CD4-positive, alpha-beta T cell (primary cell): Measurements from ENCODE around the gene MCTP2. TPM values are rescaled to one million over a fixed set of nuclear protein-coding genes. Genes with fewer than 3 reads are reported as not detected.

ENCODE experiments used
- ATAC-seq: fragments of 200-7000 bp; cut with Tn5 transposase; one replicate; pipeline ENCODE4 v1.10.0; 2022; ENCODE audit warnings: mild to moderate bottlenecking; ENCODE audit not compliant: poor library complexity
- CTCF ChIA-PET: fragments of 350-600 bp; sonication (Branson Sonifier 250); formaldehyde crosslinking; loops from one replicate; lab custom pipeline; 2021; ENCODE audit warnings: antibody characterized with exemption, inconsistent platforms; lab: Charles Lee
- POLR2A ChIA-PET: fragments of 350-600 bp; sonication (Branson Sonifier 250); formaldehyde crosslinking; loops from one replicate; lab custom pipeline; 2021; ENCODE audit warnings: antibody characterized with exemption, inconsistent platforms; lab: Charles Lee
- DNase-seq, 14 experiments: peaks; one replicate each; pipeline ENCODE4 v3.0.0-alpha.2; 2013 to 2020; ENCODE audit warnings: mixed read lengths in 2 of 14
- H3K27ac ChIP-seq, 2 donors: one replicate each; pipeline versions ENCODE4 v1.5.1 to v1.7.0; 2013; ENCODE audit warnings: low read length in 2 of 2, low read depth in 1 of 2, mild to moderate bottlenecking in 1 of 2
- H3K27me3 ChIP-seq, 2 experiments: 1 replicate in 1 of 2; 2 replicates in 1 of 2; pipeline versions ENCODE4 v1.6.1 to v1.7.0; 2013; ENCODE audit warnings: low read length in 2 of 2, control low read depth in 1 of 2, mild to moderate bottlenecking in 1 of 2, moderate library complexity in 1 of 2; ENCODE audit not compliant: insufficient read depth in 2 of 2, control insufficient read depth in 1 of 2
- H3K36me3 ChIP-seq: one replicate; pipeline ENCODE4 v1.6.1; 2013; ENCODE audit warnings: low read length, control low read depth; ENCODE audit not compliant: insufficient read depth
- H3K4me1 ChIP-seq: one replicate; pipeline ENCODE4 v1.6.1; 2013; ENCODE audit warnings: low read length, control low read depth; ENCODE audit not compliant: insufficient read depth
- H3K4me3 ChIP-seq: one replicate; pipeline ENCODE4 v1.5.1; 2013; ENCODE audit warnings: mild to moderate bottlenecking, low read length, moderate library complexity
- H3K9me3 ChIP-seq, 2 experiments: 1 replicate in 1 of 2; 2 replicates in 1 of 2; pipeline versions ENCODE4 v1.6.1 to v1.7.0; 2013; ENCODE audit warnings: low read length in 2 of 2, mild to moderate bottlenecking in 2 of 2, control low read depth in 1 of 2, moderate library complexity in 1 of 2; ENCODE audit not compliant: control insufficient read depth in 1 of 2, insufficient read depth in 1 of 2
- H3K27ac Mint-ChIP-seq: one replicate; pipeline ENCODE4 v1.8.0; 2020; ENCODE audit warnings: mixed read lengths
- H3K27me3 Mint-ChIP-seq: one replicate; pipeline ENCODE4 v1.8.0; 2021; ENCODE audit warnings: mixed read lengths
- H3K36me3 Mint-ChIP-seq: one replicate; pipeline ENCODE4 v1.8.0; 2021; ENCODE audit warnings: low read depth, mixed read lengths
- H3K4me1 Mint-ChIP-seq: one replicate; pipeline ENCODE4 v1.8.0; 2021; ENCODE audit warnings: low read depth, mixed read lengths
- H3K4me3 Mint-ChIP-seq: one replicate; pipeline ENCODE4 v1.8.0; 2020; ENCODE audit warnings: mild to moderate bottlenecking, mixed read lengths
- H3K9me3 Mint-ChIP-seq: one replicate; pipeline ENCODE4 v1.8.0; 2020; ENCODE audit warnings: mixed read lengths
- CTCF ChIP-seq: fragments of 200-600 bp; IDR thresholded peaks from one replicate; pipeline ENCODE4 v1.8.0; 2022; ENCODE audit warnings: antibody characterized with exemption, mild to moderate bottlenecking
- intact Hi-C, 2 experiments: fragments of 100-400 bp; cut with DNase I in 1 of 2; cut with micrococcal nuclease in 1 of 2; formaldehyde crosslinking; loops; one replicate each; pipeline versions ENCODE4 v1.15.1 to v1.9.0; 2023 to 2025; cut with DNase I, micrococcal nuclease
- total RNA-seq, 174 experiments: library from RNA in 2 of 174; stranded (reverse) in 2 of 174; gene quantifications; one replicate each; pipeline ENCODE4 v1.2.3 and lab custom pipeline; 2021 to 2026

Gene MCTP2
- total RNA-seq, 2 experiments from 2014 or later, result 8.0 to 10.8 TPM

- H3K9me3 Mint-ChIP-seq, result no peaks in the 10 kb centered on the region
Observed at GRCh38 chr15:94451466-94451865, 220.1 kb downstream of the MCTP2 start.

GRCh38 chr15:94453227-94453988, 222.0 kb downstream of the MCTP2 start:
- H3K9me3 ChIP-seq, result no peaks in the 10 kb centered on the region
- no peaks in the 10 kb centered on the region for H3K27me3 Mint-ChIP-seq
- H3K4me3 ChIP-seq, result no peak overlapping the region
- no peaks in the 10 kb centered on the region for H3K4me1 Mint-ChIP-seq
- H3K4me3 Mint-ChIP-seq, result no peak overlapping the region
- CTCF ChIA-PET, result no interaction called here
- H3K27me3 ChIP-seq, result no peaks in the 10 kb centered on the region
- H3K27ac Mint-ChIP-seq, result no peak overlapping the region
- intact Hi-C loops, result no loop called here
- no peaks in the 10 kb centered on the region for H3K4me1 ChIP-seq
- peaks cover 13% of the 10 kb centered on the region for H3K36me3 Mint-ChIP-seq
- ATAC-seq (no peak), DNase-seq (no peak)
- POLR2A ChIA-PET, result no interaction called here
- no peaks in the 10 kb centered on the region for H3K36me3 ChIP-seq
- no peaks in the 10 kb centered on the region for H3K9me3 Mint-ChIP-seq
- no peak for TF ChIP-seq CTCF
- H3K27ac ChIP-seq, result no peak overlapping the region

More at GRCh38 chr15:94451466-94451865, 220.1 kb downstream of the MCTP2 start:
- no peak for DNase-seq
- Histone ChIP-seq H3K4me1 (no peaks in the 10 kb centered on the region), H3K27ac (no peak overlapping the region), H3K27me3 (no peaks in the 10 kb centered on the region), H3K4me3 (no peak overlapping the region), H3K9me3 (no peaks in the 10 kb centered on the region), H3K36me3 (no peaks in the 10 kb centered on the region)
- Mint-ChIP-seq H3K4me1 (no peaks in the 10 kb centered on the region), H3K36me3 (no peaks in the 10 kb centered on the region), H3K27me3 (no peaks in the 10 kb centered on the region), H3K4me3 (no peak overlapping the region), H3K27ac (no peak overlapping the region)
- intact Hi-C loops, result no loop called here
- ChIA-PET POLR2A (no interaction called here), CTCF (no interaction called here)
- no peak for TF ChIP-seq CTCF
- ATAC-seq, result no peak

GRCh38 chr15:94455297-94455696, 223.9 kb downstream of the MCTP2 start:
- DNase-seq (no peak), ATAC-seq (no peak)
- Histone ChIP-seq H3K27me3 (no peaks in the 10 kb centered on the region), H3K27ac (no peak overlapping the region), H3K4me3 (no peak overlapping the region), H3K9me3 (no peaks in the 10 kb centered on the region), H3K36me3 (no peaks in the 10 kb centered on the region), H3K4me1 (no peaks in the 10 kb centered on the region)
- no peaks in the 10 kb centered on the region for H3K9me3 Mint-ChIP-seq
- H3K36me3 Mint-ChIP-seq, result peaks cover 21% of the 10 kb centered on the region
- H3K27me3 Mint-ChIP-seq, result no peaks in the 10 kb centered on the region
- intact Hi-C loops, result no loop called here
- H3K4me1 Mint-ChIP-seq, result no peaks in the 10 kb centered on the region
- H3K4me3 Mint-ChIP-seq, result no peak overlapping the region
- ChIA-PET POLR2A (no interaction called here), CTCF (no interaction called here)
- no peak for TF ChIP-seq CTCF
- H3K27ac Mint-ChIP-seq, result no peak overlapping the region
